HCT116 (cell line): ENCODE measurements around the gene YBX2. TPM values are rescaled to one million over a fixed set of nuclear protein-coding genes. Genes with fewer than 3 reads are reported as not detected.

ENCODE experiments used
- ATAC-seq: fragments of 200-7000 bp; cut with Tn5 transposase; 2 replicates; pipeline ENCODE4 v1.9.1; 2020; ENCODE audit warnings: mild to moderate bottlenecking, moderate library complexity
- BruUV-seq: library from RNA; stranded (reverse); fragments of 400-500 nt; replicated peaks from 2 replicates; lab custom pipeline; 2021; lab: Mats Ljungman, UMichigan
- CTCF ChIA-PET: fragments of 300-600 bp; sonication (Branson Sonifier 250); formaldehyde crosslinking; loops from one replicate; lab custom pipeline; 2021; ENCODE audit warnings: antibody characterized with exemption; lab: Charles Lee
- POLR2A ChIA-PET: fragments of 300-600, 350-600 bp; sonication (Branson Sonifier 250); formaldehyde crosslinking; loops from one replicate; lab custom pipeline; 2021; ENCODE audit warnings: antibody characterized with exemption; lab: Charles Lee
- RAD21 ChIA-PET, 2 experiments: fragments of 300-600 bp; sonication (Branson Sonifier 250); formaldehyde crosslinking; loops; one replicate each; lab custom pipeline; 2023; ENCODE audit warnings: low total read pairs in 2 of 2; ENCODE audit not compliant: uncharacterized antibody in 2 of 2, unreplicated experiment in 2 of 2, low non-redundant PET in 1 of 2; lab: Charles Lee
- DNase-seq: peaks from one replicate; pipeline ENCODE4 v3.0.0-alpha.2; 2010; ENCODE audit warnings: low read depth, low spot score
- H2AFZ ChIP-seq: fragments of 200-600 bp; shearing (Covaris generic), sonication (generic); 2 replicates; pipeline ENCODE4 v1.6.1; 2017; ENCODE audit warnings: low read depth, mixed run types, mixed read lengths, antibody characterized with exemption, low read length; ENCODE audit not compliant: poor library complexity, severe bottlenecking
- H3K27ac ChIP-seq: 2 replicates; pipeline ENCODE4 v1.5.1; 2012; ENCODE audit warnings: low read depth, low read length
- H3K27me3 ChIP-seq: fragments of 200-600 bp; sonication (generic); 2 replicates; pipeline ENCODE4 v1.6.1; 2016; ENCODE audit warnings: mixed run types, low read length, mixed read lengths; ENCODE audit not compliant: insufficient read depth
- H3K36me3 ChIP-seq, 2 experiments: fragments of 200-500 bp in 1 of 2; fragments of 200-600 bp in 1 of 2; sonication (Bioruptor generic) in 1 of 2; sonication (generic) in 1 of 2; 2 replicates each; pipeline versions ENCODE4 v1.5.1 to v1.6.1; 2014 to 2016; ENCODE audit warnings: low read length in 2 of 2, inconsistent platforms in 1 of 2, mixed read lengths in 1 of 2, mixed run types in 1 of 2; ENCODE audit not compliant: insufficient read depth in 2 of 2, control insufficient read depth in 1 of 2
- H3K4me1 ChIP-seq, 2 experiments: fragments of 200-600 bp in 1 of 2; sonication (generic) in 1 of 2; 2 replicates each; pipeline versions ENCODE4 v1.5.1 to v1.6.1; 2012 to 2017; ENCODE audit warnings: low read length in 2 of 2, inconsistent platforms in 1 of 2, mild to moderate bottlenecking in 1 of 2, mixed read lengths in 1 of 2, mixed run types in 1 of 2, moderate library complexity in 1 of 2; ENCODE audit not compliant: insufficient read depth in 2 of 2, control insufficient read depth in 1 of 2
- H3K4me2 ChIP-seq: fragments of 200-600 bp; sonication (generic); 2 replicates; pipeline ENCODE4 v1.6.1; 2017; ENCODE audit warnings: mixed run types, low read length, mixed read lengths
- H3K4me3 ChIP-seq, 2 experiments: fragments of 200-600 bp in 1 of 2; sonication (generic) in 1 of 2; replicated peaks in 1 of 2; 2 replicates each; pipeline ENCODE4 v1.5.1; 2011 to 2016; ENCODE audit warnings: low read length in 2 of 2, control low read depth in 1 of 2, low read depth in 1 of 2, mild to moderate bottlenecking in 1 of 2, mixed read lengths in 1 of 2, mixed run types in 1 of 2
- H3K79me2 ChIP-seq: fragments of 200-600 bp; sonication (generic); 2 replicates; pipeline ENCODE4 v1.6.1; 2017; ENCODE audit warnings: mild to moderate bottlenecking, mixed run types, low read length, moderate library complexity, mixed read lengths; ENCODE audit not compliant: insufficient read depth
- H3K9ac ChIP-seq: fragments of 200-600 bp; sonication (generic); 2 replicates; pipeline ENCODE4 v1.6.1; 2016; ENCODE audit warnings: low read length, mixed read lengths
- H3K9me2 ChIP-seq: fragments of 200-600 bp; sonication (generic), shearing (Covaris generic); 2 replicates; pipeline ENCODE4 v1.6.1; 2017; ENCODE audit warnings: mixed run types, mild to moderate bottlenecking, moderate library complexity; ENCODE audit not compliant: insufficient read depth
- H3K9me3 ChIP-seq, 2 experiments: fragments of 200-500 bp in 1 of 2; fragments of 200-600 bp in 1 of 2; sonication (Bioruptor generic) in 1 of 2; sonication (generic) in 1 of 2; 2 replicates each; pipeline ENCODE4 v1.6.1; 2014 to 2017; ENCODE audit warnings: low read length in 2 of 2, mixed read lengths in 2 of 2, inconsistent platforms in 1 of 2, low read depth in 1 of 2, mild to moderate bottlenecking in 1 of 2, mixed run types in 1 of 2, moderate library complexity in 1 of 2; ENCODE audit not compliant: control insufficient read depth in 1 of 2, insufficient read depth in 1 of 2
- H4K20me1 ChIP-seq: fragments of 200-600 bp; sonication (generic), shearing (Covaris generic); 2 replicates; pipeline ENCODE4 v1.6.1; 2017; ENCODE audit warnings: mixed run types, mild to moderate bottlenecking, moderate library complexity; ENCODE audit not compliant: insufficient read depth
- EZH2 ChIP-seq: fragments of 200-600 bp; sonication (generic); IDR thresholded peaks from 2 replicates; pipeline ENCODE4 v1.6.1; 2017; ENCODE audit warnings: antibody characterized with exemption, mixed run types
- FOSL1 ChIP-seq: IDR thresholded peaks from 2 replicates; pipeline ENCODE4 v1.6.1; 2012; ENCODE audit warnings: low read depth
- MAX ChIP-seq: IDR thresholded peaks from 2 replicates; pipeline ENCODE4 v1.6.1; 2012
- RAD21 ChIP-seq: IDR thresholded peaks from 2 replicates; pipeline ENCODE4 v1.6.1; 2012; ENCODE audit warnings: low read depth, mild to moderate bottlenecking
- SIN3A ChIP-seq: IDR thresholded peaks from 2 replicates; pipeline ENCODE4 v1.6.1; 2012; ENCODE audit warnings: low read depth
- TCF7L2 ChIP-seq: IDR thresholded peaks from 2 replicates; pipeline ENCODE4 v1.7.0; 2011; ENCODE audit warnings: borderline replicate concordance, inconsistent platforms; ENCODE audit not compliant: insufficient read depth, insufficient read length; ENCODE audit errors: extremely low read depth
- ZBTB33 ChIP-seq: IDR thresholded peaks from 2 replicates; pipeline ENCODE4 v1.6.1; 2011; ENCODE audit warnings: mild to moderate bottlenecking, low read length, moderate library complexity; ENCODE audit not compliant: insufficient replicate concordance; ENCODE audit errors: extremely low read depth
- ZFX ChIP-seq: fragments of 450-650 bp; IDR thresholded peaks from 2 replicates; pipeline ENCODE4 v1.6.1; 2017
- intact Hi-C: fragments of 100-400 bp; cut with micrococcal nuclease; formaldehyde crosslinking; loops from 2 replicates; pipeline ENCODE4 v1.10.0; 2022
- total RNA-seq: library from RNA; stranded (reverse); gene quantifications from one replicate; pipeline ENCODE4 v1.2.1, GENCODE V29; 2021; ENCODE audit not compliant: unreplicated experiment

YBX2 gene
- total RNA-seq, 1 experiment from 2014 or later: 2.3 TPM

DNA sequence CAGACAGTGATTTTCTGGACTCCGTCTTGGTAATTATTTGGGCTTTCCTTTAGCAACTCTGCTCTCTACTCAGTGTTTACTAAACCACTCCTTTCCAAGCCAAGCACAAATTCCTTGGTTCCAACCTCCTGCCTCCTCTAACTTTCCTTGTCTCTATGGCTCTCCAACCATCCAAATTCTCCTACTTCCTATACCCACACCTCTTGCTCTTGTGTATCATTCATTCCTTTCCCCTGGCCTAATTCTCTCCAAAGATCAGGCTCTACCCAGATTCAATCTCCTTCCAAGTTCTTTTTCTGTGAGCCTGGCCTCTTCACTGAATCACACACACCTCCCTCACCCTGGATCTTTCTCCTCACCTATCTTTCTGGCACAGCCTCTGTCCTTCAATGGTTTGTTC, 33.6 kb upstream of the YBX2 start:
- Histone ChIP-seq H3K4me1 (peaks cover 3 to 29% of the 10 kb centered on the region in 2 experiments; a peak in 3 of 4 replicates), H3K9me3 (no peaks in the 10 kb centered on the region), H4K20me1 (no peaks in the 10 kb centered on the region), H3K4me3 (peak overlapping the region; percentile 98 to 99), H2AFZ (no peak overlapping the region), H3K9ac (peak overlapping the region; percentile 93), H3K79me2 (peaks cover 20% of the 10 kb centered on the region; the same call in 1 of the 2 replicates), H3K36me3 (peaks cover 9 to 22% of the 10 kb centered on the region in 2 experiments; a peak in 3 of 4 replicates), H3K27ac (peak overlapping the region; percentile 81; the same call in 1 of the 2 replicates), H3K4me2 (peak overlapping the region; percentile 77), H3K27me3 (no peaks in the 10 kb centered on the region), H3K9me2 (no peaks in the 10 kb centered on the region)
- ATAC-seq (no peak), DNase-seq (no peak)
- ChIA-PET RAD21 (no interaction called here), POLR2A (no interaction called here), CTCF (interaction anchor here (2.2 kb wide), 1 partner anchor 13 kb away, joined by 5 read pairs; the partner anchor contains the start of gene GPS2)
- TF ChIP-seq ZFX (no peak), RAD21 (no peak)
- no TSS peak for BruUV-seq
- intact Hi-C loops: no loop called here

DNA sequence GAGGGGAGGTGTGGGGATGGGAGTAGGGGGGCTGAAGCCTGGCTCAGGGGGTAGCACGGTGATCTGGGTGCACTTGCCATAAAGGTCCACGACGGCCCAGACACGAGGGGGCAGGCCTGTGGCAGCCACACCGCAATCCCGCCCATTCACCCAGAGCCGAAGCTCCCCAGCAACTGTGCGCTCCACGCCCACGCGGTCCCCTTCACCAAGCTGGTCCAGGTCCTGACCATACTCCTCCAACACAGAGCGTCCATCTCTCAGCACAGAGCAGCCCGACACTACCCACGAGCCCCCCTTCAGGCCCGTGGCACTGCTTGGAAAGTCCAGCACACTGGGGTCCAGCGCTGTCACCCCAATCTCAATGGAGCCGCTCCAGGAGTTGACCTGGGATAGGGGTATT, 33.1 kb upstream of the YBX2 start:
- H3K9me3 ChIP-seq: no peaks in the 10 kb centered on the region
- RAD21 ChIA-PET: no interaction called here
- BruUV-seq: no TSS peak
- peaks cover 3 to 29% of the 10 kb centered on the region in 2 experiments; a peak in 3 of 4 replicates for H3K4me1 ChIP-seq
- H4K20me1 ChIP-seq: no peaks in the 10 kb centered on the region
- no peak overlapping the region for H3K27ac ChIP-seq
- intact Hi-C loops: no loop called here
- DNase-seq (no peak), ATAC-seq (no peak)
- peaks cover 13 to 27% of the 10 kb centered on the region in 2 experiments; a peak in 3 of 4 replicates for H3K36me3 ChIP-seq
- no peaks in the 10 kb centered on the region for H3K27me3 ChIP-seq
- peak overlapping the region; percentile 93; the same call in 1 of the 2 replicates for H3K9ac ChIP-seq
- POLR2A ChIA-PET: no interaction called here
- CTCF ChIA-PET: no interaction called here
- no peak for TF ChIP-seq ZBTB33
- no peak for TF ChIP-seq MAX
- no peak for TF ChIP-seq FOSL1
- no peak for TF ChIP-seq EZH2
- TF ChIP-seq TCF7L2: no peak
- TF ChIP-seq SIN3A: no peak
- H3K4me2 ChIP-seq: peak overlapping the region; percentile 77
- H2AFZ ChIP-seq: no peak overlapping the region
- peaks cover 20% of the 10 kb centered on the region; the same call in 1 of the 2 replicates for H3K79me2 ChIP-seq
- H3K4me3 ChIP-seq: no peak overlapping the region
- H3K9me2 ChIP-seq: no peaks in the 10 kb centered on the region
